Measurements from ENCODE around the gene LAD1. TPM values are rescaled to one million over a fixed set of nuclear protein-coding genes. Genes with fewer than 3 reads are reported as not detected.

LAD1 gene
- total RNA-seq, 1 experiment from 2014 or later = 0.10 TPM

DNA sequence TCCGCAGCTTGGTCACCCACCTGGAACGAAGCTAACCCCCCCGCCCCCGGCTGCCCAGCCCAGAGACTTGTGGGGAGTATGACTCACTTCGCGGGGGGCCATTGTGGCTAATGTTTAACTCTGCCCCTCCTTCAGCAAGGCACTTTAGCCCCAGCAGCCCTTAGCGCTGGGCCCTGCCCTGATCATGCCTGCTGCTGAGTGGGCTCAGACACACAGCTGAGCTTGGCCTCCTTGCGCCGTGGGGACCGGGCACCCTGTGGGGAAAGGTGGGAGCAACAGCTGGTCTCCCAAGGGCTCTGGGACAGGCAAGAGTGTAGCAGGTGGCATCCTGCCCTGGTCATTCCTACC, 6.3 kb upstream of the LAD1 start:
- H3K27me3 ChIP-seq (ENCODE audit: control insufficient read depth, insufficient read depth, low read length) = no peaks in the 10 kb centered on the region
- POLR2A ChIA-PET = interaction anchor here (0.6 kb wide), 1 partner anchor 1565 kb away, joined by 11 read pairs; no protein-coding TSS in a partner anchor
- BruUV-seq (replicated peaks) = no TSS peak
- no peak overlapping the region for H3K27ac ChIP-seq (ENCODE audit: low read length)
- CTCF ChIA-PET = no interaction called here
- ATAC-seq = no peak
- TF ChIP-seq, protein P1, sequence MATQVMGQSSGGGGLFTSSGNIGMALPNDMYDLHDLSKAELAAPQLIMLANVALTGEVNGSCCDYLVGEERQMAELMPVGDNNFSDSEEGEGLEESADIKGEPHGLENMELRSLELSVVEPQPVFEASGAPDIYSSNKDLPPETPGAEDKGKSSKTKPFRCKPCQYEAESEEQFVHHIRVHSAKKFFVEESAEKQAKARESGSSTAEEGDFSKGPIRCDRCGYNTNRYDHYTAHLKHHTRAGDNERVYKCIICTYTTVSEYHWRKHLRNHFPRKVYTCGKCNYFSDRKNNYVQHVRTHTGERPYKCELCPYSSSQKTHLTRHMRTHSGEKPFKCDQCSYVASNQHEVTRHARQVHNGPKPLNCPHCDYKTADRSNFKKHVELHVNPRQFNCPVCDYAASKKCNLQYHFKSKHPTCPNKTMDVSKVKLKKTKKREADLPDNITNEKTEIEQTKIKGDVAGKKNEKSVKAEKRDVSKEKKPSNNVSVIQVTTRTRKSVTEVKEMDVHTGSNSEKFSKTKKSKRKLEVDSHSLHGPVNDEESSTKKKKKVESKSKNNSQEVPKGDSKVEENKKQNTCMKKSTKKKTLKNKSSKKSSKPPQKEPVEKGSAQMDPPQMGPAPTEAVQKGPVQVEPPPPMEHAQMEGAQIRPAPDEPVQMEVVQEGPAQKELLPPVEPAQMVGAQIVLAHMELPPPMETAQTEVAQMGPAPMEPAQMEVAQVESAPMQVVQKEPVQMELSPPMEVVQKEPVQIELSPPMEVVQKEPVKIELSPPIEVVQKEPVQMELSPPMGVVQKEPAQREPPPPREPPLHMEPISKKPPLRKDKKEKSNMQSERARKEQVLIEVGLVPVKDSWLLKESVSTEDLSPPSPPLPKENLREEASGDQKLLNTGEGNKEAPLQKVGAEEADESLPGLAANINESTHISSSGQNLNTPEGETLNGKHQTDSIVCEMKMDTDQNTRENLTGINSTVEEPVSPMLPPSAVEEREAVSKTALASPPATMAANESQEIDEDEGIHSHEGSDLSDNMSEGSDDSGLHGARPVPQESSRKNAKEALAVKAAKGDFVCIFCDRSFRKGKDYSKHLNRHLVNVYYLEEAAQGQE (IDR thresholded peaks at IDR 0.05; ENCODE audit: insufficient read depth in 1 of 2, low read depth in 2 of 2, low read length in 1 of 2) = no peak
- TF ChIP-seq POLR2AphosphoS5 (IDR thresholded peaks at IDR 0.05; ENCODE audit: low read depth, low read length) (no peak), TCF7L2 (IDR thresholded peaks at IDR 0.05; ENCODE audit: low read depth, low read length) (no peak), SIN3A (IDR thresholded peaks at IDR 0.05; ENCODE audit: borderline replicate concordance, insufficient read depth, low read depth, low read length) (no peak)
- H3K4me3 ChIP-seq (ENCODE audit: low read depth in 2 of 2, low read length in 2 of 2) = no peak overlapping the region
- in situ Hi-C loops (cut with HindIII; ENCODE audit: low pct_unique_long_range_greater_than_20kb, low sequenced_read_pairs) (no loop called here), intact Hi-C loops (cut with micrococcal nuclease; ENCODE audit: unreplicated experiment) (no loop called here)
- DNase-seq (ENCODE audit: low read depth, low spot score) = no peak
- no peaks in the 10 kb centered on the region for H3K9me3 ChIP-seq (ENCODE audit: control insufficient read depth, insufficient read depth, low read depth, low read length)
- H3K36me3 ChIP-seq (ENCODE audit: control insufficient read depth, insufficient read depth, low read length) = no peaks in the 10 kb centered on the region
- no peaks in the 10 kb centered on the region for H3K4me1 ChIP-seq (ENCODE audit: control insufficient read depth, insufficient read depth, low read length)

GRCh38 chr1:201404722-201405483, 5.8 kb upstream of the LAD1 start:
- no peaks in the 10 kb centered on the region for H3K4me1 ChIP-seq (ENCODE audit: control insufficient read depth, insufficient read depth, low read length)
- TF ChIP-seq SIN3A (IDR thresholded peaks at IDR 0.05; ENCODE audit: borderline replicate concordance, insufficient read depth, low read depth, low read length) = no peak
- TF ChIP-seq, protein P2, sequence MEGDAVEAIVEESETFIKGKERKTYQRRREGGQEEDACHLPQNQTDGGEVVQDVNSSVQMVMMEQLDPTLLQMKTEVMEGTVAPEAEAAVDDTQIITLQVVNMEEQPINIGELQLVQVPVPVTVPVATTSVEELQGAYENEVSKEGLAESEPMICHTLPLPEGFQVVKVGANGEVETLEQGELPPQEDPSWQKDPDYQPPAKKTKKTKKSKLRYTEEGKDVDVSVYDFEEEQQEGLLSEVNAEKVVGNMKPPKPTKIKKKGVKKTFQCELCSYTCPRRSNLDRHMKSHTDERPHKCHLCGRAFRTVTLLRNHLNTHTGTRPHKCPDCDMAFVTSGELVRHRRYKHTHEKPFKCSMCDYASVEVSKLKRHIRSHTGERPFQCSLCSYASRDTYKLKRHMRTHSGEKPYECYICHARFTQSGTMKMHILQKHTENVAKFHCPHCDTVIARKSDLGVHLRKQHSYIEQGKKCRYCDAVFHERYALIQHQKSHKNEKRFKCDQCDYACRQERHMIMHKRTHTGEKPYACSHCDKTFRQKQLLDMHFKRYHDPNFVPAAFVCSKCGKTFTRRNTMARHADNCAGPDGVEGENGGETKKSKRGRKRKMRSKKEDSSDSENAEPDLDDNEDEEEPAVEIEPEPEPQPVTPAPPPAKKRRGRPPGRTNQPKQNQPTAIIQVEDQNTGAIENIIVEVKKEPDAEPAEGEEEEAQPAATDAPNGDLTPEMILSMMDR (IDR thresholded peaks at IDR 0.05) = no peak
- TF ChIP-seq POLR2AphosphoS5 (IDR thresholded peaks at IDR 0.05; ENCODE audit: low read depth, low read length) = no peak
- TF ChIP-seq, protein P1 (IDR thresholded peaks at IDR 0.05; ENCODE audit: insufficient read depth in 1 of 2, low read depth in 2 of 2, low read length in 1 of 2) = no peak
- no peak for TF ChIP-seq TCF7L2 (IDR thresholded peaks at IDR 0.05; ENCODE audit: low read depth, low read length)
- H3K27ac ChIP-seq (ENCODE audit: low read length) = no peak overlapping the region
- DNase-seq (ENCODE audit: low read depth, low spot score) (no peak), ATAC-seq (no peak)
- H3K4me3 ChIP-seq (ENCODE audit: low read depth in 2 of 2, low read length in 2 of 2) = no peak overlapping the region
- ChIA-PET POLR2A (no interaction called here), CTCF (no interaction called here)
- H3K36me3 ChIP-seq (ENCODE audit: control insufficient read depth, insufficient read depth, low read length) = no peaks in the 10 kb centered on the region
- H3K9me3 ChIP-seq (ENCODE audit: control insufficient read depth, insufficient read depth, low read depth, low read length) = no peaks in the 10 kb centered on the region
- intact Hi-C loops (cut with micrococcal nuclease; ENCODE audit: unreplicated experiment) (no loop called here), in situ Hi-C loops (cut with HindIII; ENCODE audit: low pct_unique_long_range_greater_than_20kb, low sequenced_read_pairs) (no loop called here)
- BruUV-seq (replicated peaks) = no TSS peak
- peaks cover 2% of the 10 kb centered on the region; the same call in 1 of the 2 replicates for H3K27me3 ChIP-seq (ENCODE audit: control insufficient read depth, insufficient read depth, low read length)
